Mesangial cell (primary cell): ENCODE results near the gene CLDN8. TPM values are rescaled to one million over a fixed set of nuclear protein-coding genes. Genes with fewer than 3 reads are reported as not detected.

Source experiments
- total RNA-seq: library from RNA; depleted of rRNA; stranded (reverse); fragments of >200 nt; gene quantifications from 2 replicates; pipeline ENCODE4 v1.2.3, GENCODE V29; 2015

The CLDN8 gene
- total RNA-seq = not detected in 2 replicates

GRCh38 chr21:30216041-30216723 lies at the start of gene CLDN8:
CLDN8 (minus strand) TSS chr21:30216097; CDS start chr21:30215925, 172 bp downstream.

DNA sequence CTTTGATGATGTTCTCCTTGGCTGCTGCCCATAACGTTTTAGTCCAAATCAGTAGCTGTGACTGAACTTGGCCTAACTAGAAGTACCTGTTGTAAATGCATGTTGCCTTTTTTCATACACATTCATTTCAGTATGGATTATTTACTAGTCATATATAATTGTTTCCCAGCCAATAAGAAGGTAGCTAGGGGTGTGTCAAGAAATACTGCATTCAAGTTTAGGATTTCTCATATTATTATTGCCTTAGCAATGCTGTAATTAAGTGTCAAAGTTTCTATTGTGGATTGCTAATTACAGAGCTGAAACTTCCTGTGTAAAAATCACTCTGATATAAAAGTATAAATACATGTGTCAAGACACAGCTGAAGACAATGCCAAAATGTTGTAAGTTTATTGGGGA lies 49.2 kb downstream of the CLDN8 start, which contains the start of gene CLDN17:
CLDN17 (minus strand) TSS at position 101 of the 400 bp plus-strand sequence. CDS start 188 bp downstream, outside the sequence.

Other genes with a start within 250 kb of the CLDN8 start
- gene CLDN17, start 49.3 kb downstream of the CLDN8 start, total RNA-seq = not detected in 2 replicates
- not detected in 2 replicates for gene KRTAP24-1, start 66.9 kb upstream of the CLDN8 start, total RNA-seq
- gene KRTAP25-1, start 73.4 kb upstream of the CLDN8 start, total RNA-seq = not detected in 2 replicates
- not detected in 2 replicates for gene KRTAP26-1, start 104.2 kb upstream of the CLDN8 start, total RNA-seq
- not detected in 2 replicates for gene KRTAP27-1, start 121.6 kb upstream of the CLDN8 start, total RNA-seq
- gene KRTAP23-1, start 132.5 kb upstream of the CLDN8 start, total RNA-seq = not detected in 2 replicates
- gene KRTAP13-2, start 156.2 kb upstream of the CLDN8 start, total RNA-seq = not detected in 2 replicates
- gene KRTAP13-1, start 179.9 kb upstream of the CLDN8 start, total RNA-seq = not detected in 2 replicates
- gene KRTAP13-3, start 209.8 kb upstream of the CLDN8 start, total RNA-seq = not detected in 2 replicates
- not detected in 2 replicates for gene KRTAP13-4, start 214.1 kb upstream of the CLDN8 start, total RNA-seq
- not detected in 2 replicates for gene KRTAP15-1, start 224.2 kb upstream of the CLDN8 start, total RNA-seq